GM11168 (cell line): ENCODE data around the gene RASAL2.
"Not testable (repeated sequence)": the region's sequence is repeated elsewhere in the genome, so short reads cannot be mapped to it uniquely, and the experiment has no call there.

Source experiments
- in situ Hi-C: fragments of 300-500 bp; cut with MboI; formaldehyde crosslinking; loops from one replicate; pipeline ENCODE4 v1.12.0; 2022; ENCODE audit warnings: low sequenced_read_pairs; ENCODE audit not compliant: unreplicated experiment

The RASAL2 gene

GRCh38 chr1:178328728-178329127, 234.8 kb downstream of the RASAL2 start:
- in situ Hi-C loops = no loop called here

- in situ Hi-C loops = no loop called here
Measured at GRCh38 chr1:178330153-178330552, 236.2 kb downstream of the RASAL2 start.

- in situ Hi-C loops = no loop called here
Measured at GRCh38 chr1:178330848-178331497, 237.1 kb downstream of the RASAL2 start.

- in situ Hi-C loops = no loop called here
Measured at GRCh38 chr1:178335426-178335825, 241.5 kb downstream of the RASAL2 start.

- in situ Hi-C loops = no loop called here
Measured at GRCh38 chr1:178337091-178337706, 243.3 kb downstream of the RASAL2 start.

- in situ Hi-C loops = no loop called here
Measured at GRCh38 chr1:178339834-178340233, 245.9 kb downstream of the RASAL2 start.

- in situ Hi-C loops = no loop called here
Measured at GRCh38 chr1:178341261-178341956, 247.5 kb downstream of the RASAL2 start.

GRCh38 chr1:178342745-178343144, 248.8 kb downstream of the RASAL2 start:
- in situ Hi-C loops = no loop called here

GRCh38 chr1:178344513-178345091, 250.7 kb downstream of the RASAL2 start:
- in situ Hi-C loops = no loop called here

- in situ Hi-C loops = no loop called here
Measured at GRCh38 chr1:178345238-178345637, 251.3 kb downstream of the RASAL2 start.

GRCh38 chr1:178345807-178346206, 251.9 kb downstream of the RASAL2 start:
- in situ Hi-C loops = no loop called here

- in situ Hi-C loops = no loop called here
Measured at GRCh38 chr1:178349801-178350200, 255.9 kb downstream of the RASAL2 start.

- in situ Hi-C loops = not testable (repeated sequence)
Measured at GRCh38 chr1:178351911-178352310, 258.0 kb downstream of the RASAL2 start.

GRCh38 chr1:178352790-178353416, 259.0 kb downstream of the RASAL2 start:
- in situ Hi-C loops = no loop called here

- in situ Hi-C loops = no loop called here
Measured at GRCh38 chr1:178353524-178353923, 259.6 kb downstream of the RASAL2 start.

- in situ Hi-C loops = no loop called here
Measured at GRCh38 chr1:178354816-178355215, 260.9 kb downstream of the RASAL2 start.

GRCh38 chr1:178356299-178356698, 262.4 kb downstream of the RASAL2 start:
- in situ Hi-C loops = no loop called here

GRCh38 chr1:178358456-178358855, 264.6 kb downstream of the RASAL2 start:
- in situ Hi-C loops = no loop called here

- in situ Hi-C loops = no loop called here
Measured at GRCh38 chr1:178360421-178360820, 266.5 kb downstream of the RASAL2 start.

- in situ Hi-C loops = no loop called here
Measured at GRCh38 chr1:178361847-178362246, 267.9 kb downstream of the RASAL2 start.

- in situ Hi-C loops = no loop called here
Measured at GRCh38 chr1:178362747-178363146, 268.8 kb downstream of the RASAL2 start.
